Measurements from ENCODE around the gene TSPOAP1.

The TSPOAP1 gene

GRCh38 chr17:58271216-58271931 is 57.2 kb downstream of the TSPOAP1 start:
- TF ChIP-seq CTCF (conservative IDR thresholded peaks at IDR 0.05), result no peak

DNA sequence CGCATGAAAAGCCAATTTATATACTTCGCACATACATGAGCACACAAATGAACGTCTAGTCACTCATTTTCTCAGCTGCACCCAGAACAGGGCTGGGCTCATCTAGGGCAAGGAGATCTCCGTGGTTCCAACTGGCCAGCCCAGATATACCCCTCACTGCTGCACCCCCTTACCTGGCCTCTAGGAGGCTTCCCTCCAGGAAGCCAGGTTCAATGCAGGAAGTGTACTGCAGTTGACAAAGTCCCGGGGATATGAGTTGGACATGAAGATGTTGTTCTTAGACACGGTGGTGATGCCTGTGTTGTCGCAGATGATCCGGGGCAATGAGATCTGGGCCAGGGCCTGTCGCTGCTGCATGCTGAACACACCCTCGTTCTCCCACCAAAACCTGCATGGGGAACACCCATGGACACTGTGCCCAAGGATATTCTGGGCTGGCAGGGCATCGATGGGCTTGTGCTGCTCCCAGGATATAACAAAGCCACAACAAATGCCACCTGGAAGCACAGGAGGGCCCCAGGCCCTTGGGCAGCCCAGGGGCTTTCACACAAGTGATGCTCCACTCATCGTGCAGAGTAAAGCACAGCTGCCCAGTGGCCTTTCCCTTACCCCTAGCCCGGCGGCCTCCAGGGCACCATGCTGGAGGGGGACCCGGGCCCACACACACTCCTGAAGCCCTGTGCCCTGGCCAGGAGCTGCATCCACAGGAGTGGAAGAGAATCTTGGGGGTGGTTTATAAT is 57.9 kb downstream of the TSPOAP1 start:
- TF ChIP-seq CTCF (conservative IDR thresholded peaks at IDR 0.05), result peak; percentile 15; the same call in 1 of the 2 replicates
- no peak overlapping the region for H3K27ac ChIP-seq

More at GRCh38 chr17:58271216-58271931, 57.2 kb downstream of the TSPOAP1 start:
- no peak overlapping the region for H3K27ac ChIP-seq

GRCh38 chr17:58269557-58270291 is 58.9 kb downstream of the TSPOAP1 start:
- no peak overlapping the region for H3K27ac ChIP-seq
- no peak for TF ChIP-seq CTCF (conservative IDR thresholded peaks at IDR 0.05)

DNA sequence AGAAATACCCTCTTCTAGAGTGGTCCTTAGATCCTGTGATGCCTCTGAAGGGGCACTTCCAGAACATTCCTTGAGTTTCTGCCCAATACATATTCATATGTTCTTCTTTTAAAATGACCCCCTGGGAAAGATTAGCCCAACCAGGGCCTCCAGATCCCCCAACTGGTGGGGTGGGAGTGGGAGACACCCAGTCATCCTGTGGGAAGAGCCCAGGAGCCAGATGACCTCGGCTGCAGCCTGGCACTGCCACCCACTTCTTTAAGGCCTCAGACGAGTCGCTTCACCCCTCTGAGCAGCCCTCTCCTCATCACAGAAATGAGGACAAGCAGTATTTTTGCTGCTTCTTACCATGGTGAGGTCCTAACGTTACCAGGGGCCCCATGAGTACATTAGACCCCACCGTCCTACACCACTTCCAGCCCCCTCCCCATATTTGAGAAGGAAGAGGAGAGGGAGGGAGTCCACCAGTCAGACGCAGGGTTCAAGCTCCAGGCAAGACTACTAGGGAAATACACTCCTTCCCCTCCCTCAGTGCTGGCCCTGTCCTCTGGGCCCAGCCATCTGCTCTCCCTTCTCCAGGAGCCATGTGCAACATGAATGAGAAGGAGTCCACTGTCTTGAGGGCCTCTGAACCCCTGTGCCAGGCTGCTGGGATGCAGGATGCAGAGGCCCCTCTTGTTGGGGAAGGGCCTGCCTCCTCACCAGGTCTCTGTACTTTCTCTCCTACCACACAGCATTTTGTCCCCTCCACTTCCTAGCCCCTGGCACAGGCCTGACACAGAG is 59.6 kb downstream of the TSPOAP1 start:
- no peak overlapping the region for H3K27ac ChIP-seq
- no peak for TF ChIP-seq CTCF (conservative IDR thresholded peaks at IDR 0.05)

DNA sequence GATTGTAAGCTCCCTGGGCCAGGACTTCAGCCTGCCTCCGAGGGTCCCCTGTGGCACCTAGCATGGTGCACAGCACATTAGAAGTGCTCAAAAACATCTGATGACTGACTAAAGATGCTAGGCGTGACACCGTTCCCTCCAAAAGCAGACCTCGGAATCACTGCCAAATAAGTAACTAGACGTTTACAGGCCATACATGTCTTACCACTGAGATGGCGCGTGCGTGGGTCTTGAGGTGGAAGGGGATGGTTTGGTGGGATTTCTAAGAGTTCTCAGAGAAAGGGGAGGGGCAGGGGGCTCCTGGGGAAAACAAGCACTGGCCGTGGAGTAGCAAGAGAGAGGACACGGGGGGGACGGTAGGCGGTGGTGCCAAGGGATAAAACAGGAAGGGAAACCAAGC is 60.3 kb downstream of the TSPOAP1 start:
- TF ChIP-seq CTCF (conservative IDR thresholded peaks at IDR 0.05), result no peak
- no peak overlapping the region for H3K27ac ChIP-seq

DNA sequence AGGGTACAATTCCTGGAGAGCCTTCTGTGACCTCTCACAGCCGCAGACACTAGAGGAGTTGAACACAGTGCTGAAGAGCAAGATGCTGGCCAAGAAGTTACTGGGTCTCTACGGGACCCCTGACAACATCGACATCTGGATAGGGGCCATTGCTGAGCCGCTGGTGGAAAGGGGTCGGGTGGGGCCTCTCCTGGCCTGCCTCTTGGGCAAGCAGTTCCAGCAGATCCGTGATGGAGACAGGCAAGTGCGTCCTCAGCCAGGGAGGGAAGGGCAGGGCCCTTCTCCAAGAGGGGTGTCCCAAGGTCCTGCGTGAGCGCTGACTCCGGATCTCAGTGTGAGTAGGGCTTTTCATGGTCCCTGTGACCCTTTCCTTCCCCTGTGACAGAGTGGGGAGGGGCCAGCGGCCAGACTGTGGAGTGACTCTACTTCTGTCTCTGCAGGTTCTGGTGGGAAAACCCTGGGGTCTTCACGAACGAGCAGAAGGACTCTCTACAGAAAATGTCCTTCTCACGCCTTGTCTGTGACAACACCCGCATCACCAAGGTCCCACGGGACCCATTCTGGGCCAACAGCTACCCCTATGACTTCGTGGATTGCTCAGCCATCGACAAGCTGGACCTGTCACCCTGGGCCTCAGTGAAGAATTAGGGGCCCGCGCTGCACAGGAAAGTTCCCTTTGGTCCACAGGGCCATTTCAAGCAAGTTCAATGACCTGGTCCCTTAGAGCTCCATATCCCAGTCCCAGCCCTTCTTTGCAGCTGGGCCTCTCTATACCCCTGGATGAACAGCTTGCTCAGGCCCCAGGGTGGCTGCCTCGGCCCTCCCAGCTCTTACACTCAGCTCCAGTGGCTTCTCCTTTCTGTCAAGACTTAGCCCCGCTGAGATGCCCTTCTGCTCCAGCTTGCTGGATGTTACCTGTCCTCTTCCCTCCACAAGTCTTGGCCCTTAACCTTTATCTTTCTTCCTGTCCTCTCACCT is 61.0 kb downstream of the TSPOAP1 start:
- H3K27ac ChIP-seq, result no peak overlapping the region

More for the DNA sequence above, 61.0 kb downstream of the TSPOAP1 start:
- no peak for TF ChIP-seq CTCF (conservative IDR thresholded peaks at IDR 0.05)

Data from VCaP (cell line).